ENCODE data around the gene ARCN1.

DNA sequence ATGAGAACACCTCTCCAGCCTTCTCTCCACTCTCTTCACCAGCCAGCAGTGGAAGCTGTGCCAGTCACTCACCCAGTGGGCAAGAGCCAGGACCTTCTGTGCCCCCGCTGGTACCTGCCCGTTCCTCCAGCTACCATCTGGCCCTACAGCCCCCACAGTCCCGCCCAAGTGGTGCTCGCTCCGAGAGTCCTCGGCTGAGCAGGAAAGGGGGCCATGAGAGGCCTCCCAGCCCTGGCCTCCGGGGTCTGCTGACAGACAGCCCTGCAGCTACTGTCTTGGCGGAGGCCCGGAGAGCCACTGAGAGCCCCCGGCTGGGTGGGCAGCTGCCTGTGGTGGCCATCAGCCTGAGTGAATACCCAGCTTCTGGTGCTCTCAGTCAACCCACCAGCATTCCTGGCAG is 55.4 kb downstream of the ARCN1 start:
- TF ChIP-seq, protein P1, sequence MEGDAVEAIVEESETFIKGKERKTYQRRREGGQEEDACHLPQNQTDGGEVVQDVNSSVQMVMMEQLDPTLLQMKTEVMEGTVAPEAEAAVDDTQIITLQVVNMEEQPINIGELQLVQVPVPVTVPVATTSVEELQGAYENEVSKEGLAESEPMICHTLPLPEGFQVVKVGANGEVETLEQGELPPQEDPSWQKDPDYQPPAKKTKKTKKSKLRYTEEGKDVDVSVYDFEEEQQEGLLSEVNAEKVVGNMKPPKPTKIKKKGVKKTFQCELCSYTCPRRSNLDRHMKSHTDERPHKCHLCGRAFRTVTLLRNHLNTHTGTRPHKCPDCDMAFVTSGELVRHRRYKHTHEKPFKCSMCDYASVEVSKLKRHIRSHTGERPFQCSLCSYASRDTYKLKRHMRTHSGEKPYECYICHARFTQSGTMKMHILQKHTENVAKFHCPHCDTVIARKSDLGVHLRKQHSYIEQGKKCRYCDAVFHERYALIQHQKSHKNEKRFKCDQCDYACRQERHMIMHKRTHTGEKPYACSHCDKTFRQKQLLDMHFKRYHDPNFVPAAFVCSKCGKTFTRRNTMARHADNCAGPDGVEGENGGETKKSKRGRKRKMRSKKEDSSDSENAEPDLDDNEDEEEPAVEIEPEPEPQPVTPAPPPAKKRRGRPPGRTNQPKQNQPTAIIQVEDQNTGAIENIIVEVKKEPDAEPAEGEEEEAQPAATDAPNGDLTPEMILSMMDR (IDR thresholded peaks at IDR 0.05; ENCODE audit: borderline replicate concordance, extremely low read depth, low read length, poor library complexity, severe bottlenecking): no peak
- TF ChIP-seq EZH2 (IDR thresholded peaks at IDR 0.05; ENCODE audit: borderline replicate concordance, low read depth, low read length, severe bottlenecking): no peak

All from DND-41 (cell line).